PC-3 (cell line): ENCODE measurements around the gene NTN3.

ENCODE experiments used
- EZH2phosphoT487 ChIP-seq: fragments of 300-600 bp; sonication (generic); IDR thresholded peaks from 2 replicates; pipeline ENCODE4 v1.6.1; 2018; ENCODE audit warnings: mild to moderate bottlenecking, antibody characterized with exemption, low read length, borderline replicate concordance
- TF ChIP-seq, protein P1 (sequence below): fragments of 300-600 bp; sonication (generic); conservative IDR thresholded peaks from 2 replicates; pipeline ENCODE4 v1.5.1; 2017; ENCODE audit warnings: antibody characterized with exemption, low read depth, mild to moderate bottlenecking, low read length

DNA sequence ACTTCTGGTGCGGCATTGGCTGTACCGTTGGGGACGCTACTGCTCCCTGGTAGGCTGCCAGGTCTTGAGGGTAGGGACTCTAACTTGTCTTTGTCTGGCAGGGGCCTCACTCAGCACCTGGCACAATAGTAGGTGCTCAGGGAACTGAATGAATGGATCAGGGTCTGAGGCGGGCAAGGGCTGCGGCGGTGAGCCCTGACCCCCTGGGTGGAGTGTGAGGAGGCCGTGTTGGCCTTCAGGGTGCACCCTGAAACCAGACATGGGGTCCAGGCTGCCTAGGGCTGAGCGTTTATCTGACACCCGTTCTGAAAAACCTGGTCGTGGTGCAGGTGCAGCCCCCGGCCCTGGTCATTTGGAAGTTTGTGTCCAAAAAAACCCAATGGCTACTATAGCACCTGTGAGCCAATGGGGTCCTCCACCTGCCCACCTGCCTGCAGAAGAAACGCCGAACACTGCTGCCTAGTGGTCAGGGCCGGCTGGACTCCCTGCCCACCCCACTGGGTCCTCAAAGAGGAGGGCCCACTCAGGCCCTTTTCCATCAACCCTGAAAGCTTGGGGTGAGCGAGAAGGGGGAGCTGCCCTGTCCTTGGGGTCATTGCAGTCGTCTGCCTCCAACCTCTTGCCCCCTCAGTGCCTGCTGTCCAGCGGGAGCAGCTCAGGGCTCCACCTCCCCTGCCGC, 37.8 kb downstream of the NTN3 start:
- TF ChIP-seq, protein P1, sequence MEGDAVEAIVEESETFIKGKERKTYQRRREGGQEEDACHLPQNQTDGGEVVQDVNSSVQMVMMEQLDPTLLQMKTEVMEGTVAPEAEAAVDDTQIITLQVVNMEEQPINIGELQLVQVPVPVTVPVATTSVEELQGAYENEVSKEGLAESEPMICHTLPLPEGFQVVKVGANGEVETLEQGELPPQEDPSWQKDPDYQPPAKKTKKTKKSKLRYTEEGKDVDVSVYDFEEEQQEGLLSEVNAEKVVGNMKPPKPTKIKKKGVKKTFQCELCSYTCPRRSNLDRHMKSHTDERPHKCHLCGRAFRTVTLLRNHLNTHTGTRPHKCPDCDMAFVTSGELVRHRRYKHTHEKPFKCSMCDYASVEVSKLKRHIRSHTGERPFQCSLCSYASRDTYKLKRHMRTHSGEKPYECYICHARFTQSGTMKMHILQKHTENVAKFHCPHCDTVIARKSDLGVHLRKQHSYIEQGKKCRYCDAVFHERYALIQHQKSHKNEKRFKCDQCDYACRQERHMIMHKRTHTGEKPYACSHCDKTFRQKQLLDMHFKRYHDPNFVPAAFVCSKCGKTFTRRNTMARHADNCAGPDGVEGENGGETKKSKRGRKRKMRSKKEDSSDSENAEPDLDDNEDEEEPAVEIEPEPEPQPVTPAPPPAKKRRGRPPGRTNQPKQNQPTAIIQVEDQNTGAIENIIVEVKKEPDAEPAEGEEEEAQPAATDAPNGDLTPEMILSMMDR = no peak
- TF ChIP-seq EZH2phosphoT487 = no peak
